Transverse colon (tissue), 3 donors: Measurements from ENCODE around the gene C5orf22.

Experiments
- CTCF ChIP-seq, 5 experiments: fragments of 200-600 bp in 3 of 5; fragments of 450-650 bp in 2 of 5; sonication (generic) in 3 of 5; IDR thresholded peaks; 1 replicate in 2 of 5; 2 replicates in 3 of 5; pipeline ENCODE4 v1.5.1; 2016 to 2017; ENCODE audit warnings: antibody characterized with exemption in 5 of 5, inconsistent platforms in 3 of 5, mild to moderate bottlenecking in 2 of 5, moderate library complexity in 1 of 5
- POLR2A ChIP-seq: fragments of 450-650 bp; IDR thresholded peaks from one replicate; pipeline ENCODE4 v1.6.1; 2016; ENCODE audit warnings: antibody characterized with exemption, mild to moderate bottlenecking, moderate library complexity

GRCh38 chr5:31486441-31486840 lies 45.7 kb upstream of the C5orf22 start:
- TF ChIP-seq POLR2A (no peak), CTCF (IDR thresholded peaks at IDR 0.05) (no peak)
